Liver (tissue), 3 donors: ENCODE results near the gene SYT15B.
"Not testable (repeated sequence)": the region's sequence is repeated elsewhere in the genome, so short reads cannot be mapped to it uniquely, and the experiment has no call there.

Source experiments
- ATF3 ChIP-seq: IDR thresholded peaks from 2 replicates; pipeline ENCODE4 v1.6.1; 2016; ENCODE audit warnings: antibody characterized with exemption
- CTCF ChIP-seq: fragments of 150-350 bp; IDR thresholded peaks from 2 replicates; pipeline ENCODE4 v1.5.1; 2017; ENCODE audit warnings: improper control_type of control experiment, low read depth, low read length; ENCODE audit not compliant: missing input control
- EGR1 ChIP-seq, 2 donors: IDR thresholded peaks; 2 replicates each; pipeline ENCODE4 v1.6.1; 2016 to 2018; ENCODE audit warnings: antibody characterized with exemption in 2 of 2, low read depth in 2 of 2
- HNF4G ChIP-seq: IDR thresholded peaks from 2 replicates; pipeline ENCODE4 v1.6.1; 2016; ENCODE audit warnings: antibody characterized with exemption
- JUND ChIP-seq, 2 donors: IDR thresholded peaks; 2 replicates each; pipeline ENCODE4 v1.6.1; 2016; ENCODE audit warnings: antibody characterized with exemption in 2 of 2
- MAX ChIP-seq: IDR thresholded peaks from 2 replicates; pipeline ENCODE4 v1.6.1; 2016; ENCODE audit warnings: antibody characterized with exemption
- RAD21 ChIP-seq, 2 donors: IDR thresholded peaks; 2 replicates each; pipeline ENCODE4 v1.6.1; 2016; ENCODE audit warnings: antibody characterized with exemption in 2 of 2, mild to moderate bottlenecking in 2 of 2
- REST ChIP-seq: IDR thresholded peaks from 2 replicates; pipeline ENCODE4 v1.6.1; 2016; ENCODE audit warnings: antibody characterized with exemption, mild to moderate bottlenecking
- SP1 ChIP-seq: IDR thresholded peaks from 2 replicates; pipeline ENCODE4 v1.6.1; 2018; ENCODE audit warnings: antibody characterized with exemption, mild to moderate bottlenecking
- TAF1 ChIP-seq: conservative IDR thresholded peaks from 2 replicates; pipeline ENCODE4 v1.6.1; 2016; ENCODE audit warnings: antibody characterized with exemption, mild to moderate bottlenecking
- YY1 ChIP-seq: IDR thresholded peaks from 2 replicates; pipeline ENCODE4 v1.6.1; 2016; ENCODE audit warnings: antibody characterized with exemption, mild to moderate bottlenecking
- ZBTB33 ChIP-seq: IDR thresholded peaks from 2 replicates; pipeline ENCODE4 v1.6.1; 2016; ENCODE audit warnings: antibody characterized with exemption
- donor health status: healthy.
- donor health status: healthy.

- TF ChIP-seq CTCF; SP1; ATF3; MAX; HNF4G; JUND (IDR thresholded peaks at IDR 0.05); REST; TAF1; ZBTB33; EGR1 (IDR thresholded peaks at IDR 0.05; ENCODE audit: low read depth in 2 of 2); RAD21 (IDR thresholded peaks at IDR 0.05); YY1: not testable (repeated sequence)
Observed at GRCh38 chr10:47751821-47752220, 11.6 kb downstream of the SYT15B start.
